ENCODE data around the gene CALML4.
"Not testable (repeated sequence)": the region's sequence is repeated elsewhere in the genome, so short reads cannot be mapped to it uniquely, and the experiment has no call there.

Gene CALML4

DNA sequence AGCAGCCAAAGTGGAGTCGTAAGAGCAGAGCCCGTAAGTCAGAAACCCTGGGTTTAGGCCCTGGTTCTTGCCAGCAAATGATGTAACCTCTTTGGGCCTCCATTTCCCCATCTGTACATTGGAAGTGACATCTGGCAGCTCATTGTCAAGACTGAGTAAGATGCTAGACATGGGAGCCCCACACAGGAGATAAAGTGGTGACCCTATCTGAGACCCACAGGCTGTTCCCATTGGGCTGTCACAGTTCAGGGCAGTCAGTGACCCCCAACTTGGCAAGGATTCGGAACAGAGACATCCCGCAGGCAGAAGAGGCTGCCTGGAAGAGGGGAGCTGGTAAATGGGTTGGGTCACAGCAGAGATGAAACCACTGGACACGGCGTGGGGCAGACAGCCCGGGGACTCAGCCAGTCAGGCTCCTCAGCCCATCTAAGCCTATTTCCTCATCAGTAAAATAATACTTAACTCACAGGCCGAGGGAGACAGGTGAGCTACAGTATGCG lies 22.6 kb upstream of the CALML4 start:
- FAIRE-seq = no peak
- DNase-seq (ENCODE audit: extremely low spot score, insufficient read length, low read depth) = no peak

- not testable (repeated sequence) for FAIRE-seq; DNase-seq (ENCODE audit: extremely low spot score, insufficient read length, low read depth)
Measured at GRCh38 chr15:68225442-68225841, 20.3 kb upstream of the CALML4 start.

GRCh38 chr15:68224546-68225250 lies 19.6 kb upstream of the CALML4 start:
- FAIRE-seq (peak; percentile 69), DNase-seq (ENCODE audit: extremely low spot score, insufficient read length, low read depth) (no peak)

- FAIRE-seq = no peak
- DNase-seq (ENCODE audit: extremely low spot score, insufficient read length, low read depth) = no peak
Measured at GRCh38 chr15:68224108-68224507, 19.0 kb upstream of the CALML4 start.

- FAIRE-seq = no peak
- DNase-seq (ENCODE audit: extremely low spot score, insufficient read length, low read depth) = no peak
Measured at GRCh38 chr15:68223171-68223570, 18.0 kb upstream of the CALML4 start.

DNA sequence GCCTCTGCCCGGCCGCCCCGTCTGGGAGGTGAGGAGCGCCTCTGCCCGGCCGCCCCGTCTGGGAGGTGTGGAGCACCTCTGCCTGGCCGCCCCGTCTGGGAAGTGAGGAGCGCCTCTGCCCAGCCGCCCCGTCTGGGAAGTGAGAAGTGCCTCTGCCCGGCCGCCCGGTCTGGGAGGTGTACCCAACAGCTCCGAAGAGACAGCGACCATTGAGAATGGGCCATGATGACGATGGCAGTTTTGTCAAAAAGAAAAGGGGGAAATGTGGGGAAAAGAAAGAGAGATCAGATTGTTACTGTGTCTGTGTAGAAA lies 17.3 kb upstream of the CALML4 start:
- not testable (repeated sequence) for FAIRE-seq; DNase-seq (ENCODE audit: extremely low spot score, insufficient read length, low read depth)

DNA sequence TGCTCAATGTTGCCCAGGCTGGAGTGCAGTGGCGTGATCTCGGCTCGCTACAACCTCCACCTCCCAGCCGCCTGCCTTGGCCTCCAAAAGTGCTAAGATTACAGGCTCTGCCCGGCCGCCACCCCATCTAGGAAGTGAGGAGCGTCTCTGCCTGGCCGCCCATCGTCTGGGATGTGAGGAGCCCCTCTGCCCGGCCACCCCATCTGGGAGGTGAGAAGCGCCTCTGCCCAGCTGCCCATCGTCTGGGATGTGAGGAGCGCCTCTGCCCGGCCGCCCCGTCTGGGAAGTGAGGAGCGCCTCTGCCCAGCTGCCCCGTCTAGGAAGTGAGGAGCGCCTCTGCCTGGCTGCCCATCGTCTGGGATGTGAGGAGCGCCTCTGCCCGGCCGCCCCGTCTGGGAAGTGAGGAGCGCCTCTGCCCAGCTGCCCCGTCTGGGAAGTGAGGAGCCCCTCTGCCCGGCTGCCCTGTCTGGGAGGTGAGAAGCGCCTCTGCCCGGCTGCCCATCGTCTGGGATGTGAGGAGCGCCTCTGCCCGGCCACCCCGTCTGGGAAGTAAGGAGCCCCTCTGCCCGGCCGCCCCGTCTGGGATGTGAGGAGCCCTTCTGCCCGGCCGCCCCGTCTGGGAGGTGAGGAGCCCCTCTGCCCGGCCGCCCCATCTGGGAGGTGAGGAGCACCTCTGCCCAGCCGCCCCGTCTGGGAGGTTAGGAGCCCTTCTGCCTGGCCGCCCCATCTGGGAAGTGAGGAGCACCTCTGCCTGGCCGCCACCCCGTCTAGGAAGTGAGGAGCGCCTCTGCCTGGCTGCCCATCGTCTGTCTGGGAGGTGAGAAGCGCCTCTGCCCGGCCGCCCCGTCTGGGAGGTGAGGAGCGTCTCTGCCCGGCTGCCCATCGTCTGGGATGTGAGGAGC lies 16.6 kb upstream of the CALML4 start:
- not testable (repeated sequence) for FAIRE-seq; DNase-seq (ENCODE audit: extremely low spot score, insufficient read length, low read depth)

DNA sequence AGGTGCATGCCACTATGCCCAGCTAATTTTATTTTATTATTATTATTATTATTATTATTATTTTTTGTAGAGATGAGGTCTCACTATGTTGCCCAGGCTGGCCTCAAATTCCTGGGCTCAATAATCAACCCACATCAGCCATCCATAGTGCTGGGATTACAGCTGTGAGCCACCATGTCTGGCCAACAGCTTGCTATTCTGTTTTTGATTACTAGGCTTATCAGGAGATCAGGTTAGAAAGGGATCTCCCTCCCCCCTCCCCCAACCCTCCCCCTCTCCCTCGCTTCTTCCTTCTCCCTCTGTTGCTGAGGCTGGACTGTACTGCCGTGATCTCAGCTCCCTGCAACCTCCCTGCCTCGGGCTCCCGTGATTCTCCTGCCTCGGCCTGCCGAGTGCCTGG lies 15.8 kb upstream of the CALML4 start:
- DNase-seq (ENCODE audit: extremely low spot score, insufficient read length, low read depth) (no peak), FAIRE-seq (no peak)

DNA sequence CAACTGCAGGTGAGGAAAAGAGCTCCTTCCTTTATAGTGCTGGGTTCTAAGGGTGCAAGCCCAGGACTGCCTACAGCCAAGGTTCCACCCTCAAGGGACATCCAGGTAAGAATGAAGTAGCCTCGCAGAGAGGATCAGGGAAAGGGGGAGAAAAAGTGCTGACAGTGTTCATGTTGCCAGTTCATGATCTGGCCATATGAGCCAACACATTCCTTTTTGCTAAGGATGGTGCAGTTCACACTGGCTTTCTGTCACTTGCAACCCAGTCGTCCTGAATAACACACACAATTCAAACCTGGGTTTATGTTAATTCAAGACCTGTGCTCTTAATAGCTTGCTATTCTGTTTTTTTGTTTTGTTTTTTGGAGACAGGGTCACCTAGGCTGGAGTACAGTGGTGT lies 15.4 kb upstream of the CALML4 start:
- no peak for DNase-seq (ENCODE audit: extremely low spot score, insufficient read length, low read depth)
- FAIRE-seq = no peak

- no peak for DNase-seq (ENCODE audit: extremely low spot score, insufficient read length, low read depth)
- no peak for FAIRE-seq
Measured at GRCh38 chr15:68218847-68219798, 14.0 kb upstream of the CALML4 start.

DNA sequence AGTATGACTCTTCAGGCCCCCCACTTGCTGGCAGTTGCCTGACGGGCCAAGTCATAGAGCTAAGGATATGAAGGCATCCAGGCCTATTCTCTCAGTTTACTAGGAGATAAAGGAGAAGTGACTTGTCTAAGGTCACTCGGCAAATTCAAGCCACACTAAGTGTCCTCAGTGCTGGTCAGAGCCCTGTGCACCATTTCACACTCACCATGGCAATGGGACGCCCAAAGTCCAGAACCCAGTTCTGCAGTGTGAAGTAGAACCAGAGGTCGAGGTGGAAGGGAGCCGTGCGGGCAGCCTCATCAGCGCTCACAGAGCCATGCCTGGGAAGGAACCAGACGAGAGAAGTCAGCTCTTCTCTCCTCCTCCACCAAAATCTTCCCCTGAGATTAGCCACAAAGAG lies 13.2 kb upstream of the CALML4 start:
- no peak for FAIRE-seq

DNA sequence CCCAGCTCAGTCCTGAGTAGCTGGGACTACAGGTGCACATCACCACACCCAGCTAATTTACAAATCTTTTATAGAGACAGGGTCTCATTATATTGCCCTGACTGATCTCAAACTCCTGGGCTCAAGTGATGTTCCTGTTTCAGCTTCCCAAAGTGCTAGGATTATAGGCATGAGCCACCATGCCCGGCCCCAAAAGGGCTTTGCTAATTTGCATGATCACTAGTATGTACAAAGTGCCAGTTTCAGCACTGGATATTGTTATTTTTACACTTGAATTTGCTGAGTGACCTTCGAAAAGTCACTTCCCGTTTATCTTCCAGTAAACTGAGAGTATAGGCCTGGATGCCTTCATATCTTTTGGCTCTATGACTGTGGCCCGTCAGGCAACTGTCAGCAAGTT lies 12.2 kb upstream of the CALML4 start:
- DNase-seq (ENCODE audit: extremely low spot score, insufficient read length, low read depth) (no peak), FAIRE-seq (no peak)

More for the DNA sequence above, 13.2 kb upstream of the CALML4 start:
- no peak for DNase-seq (ENCODE audit: extremely low spot score, insufficient read length, low read depth)

GRCh38 chr15:68214838-68215254 lies 9.7 kb upstream of the CALML4 start:
- DNase-seq (ENCODE audit: extremely low spot score, insufficient read length, low read depth) = no peak
- no peak for FAIRE-seq

GRCh38 chr15:68213991-68214837 lies 9.1 kb upstream of the CALML4 start:
- FAIRE-seq (no peak), DNase-seq (ENCODE audit: extremely low spot score, insufficient read length, low read depth) (no peak)

GRCh38 chr15:68213491-68213845 lies 8.3 kb upstream of the CALML4 start:
- DNase-seq (ENCODE audit: extremely low spot score, insufficient read length, low read depth); FAIRE-seq: not testable (repeated sequence)

- no peak for DNase-seq (ENCODE audit: extremely low spot score, insufficient read length, low read depth)
- FAIRE-seq = no peak
Measured at GRCh38 chr15:68211656-68212320, 6.7 kb upstream of the CALML4 start.

DNA sequence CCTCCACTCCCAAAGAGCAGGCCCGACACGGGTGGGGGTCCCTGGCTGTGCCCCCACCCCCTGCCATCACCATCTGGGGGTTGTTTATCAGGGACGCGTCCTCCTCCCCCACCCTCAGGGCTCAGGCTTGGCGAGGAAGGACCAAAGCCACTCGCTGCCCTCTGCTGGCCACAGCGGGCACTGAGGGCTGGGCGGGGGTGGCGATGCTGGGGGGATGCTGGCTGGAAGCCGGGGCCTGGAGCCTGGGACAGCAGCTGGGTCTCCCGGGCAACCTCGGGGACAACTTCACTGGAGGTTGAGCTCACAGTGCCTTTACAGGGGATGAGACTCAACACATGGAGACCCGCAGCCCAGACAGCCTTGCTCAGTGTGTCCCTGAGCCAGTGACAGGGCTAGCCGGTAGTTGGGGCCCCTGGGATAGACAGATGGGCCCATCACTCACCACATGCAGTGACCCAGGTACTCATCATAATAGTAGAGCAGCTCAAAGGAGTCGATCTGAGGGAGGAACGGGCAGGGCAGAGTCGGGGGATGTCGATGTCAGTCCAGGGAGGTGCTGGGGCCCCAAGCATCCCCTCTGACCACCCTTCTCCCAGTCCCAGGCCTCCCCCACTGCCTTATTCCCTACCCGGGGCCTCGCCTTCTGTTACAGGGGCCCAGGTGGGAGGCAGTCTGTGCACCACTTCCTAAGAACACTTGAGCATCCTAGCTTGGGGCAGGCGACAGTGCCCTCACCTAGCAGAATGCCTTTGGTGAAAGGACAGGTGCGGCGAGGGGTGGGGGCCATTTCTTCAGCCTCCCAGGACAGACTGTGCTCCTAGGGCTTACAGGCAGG lies 5.9 kb upstream of the CALML4 start:
- DNase-seq (ENCODE audit: extremely low spot score, insufficient read length, low read depth) (no peak), FAIRE-seq (no peak)

DNA sequence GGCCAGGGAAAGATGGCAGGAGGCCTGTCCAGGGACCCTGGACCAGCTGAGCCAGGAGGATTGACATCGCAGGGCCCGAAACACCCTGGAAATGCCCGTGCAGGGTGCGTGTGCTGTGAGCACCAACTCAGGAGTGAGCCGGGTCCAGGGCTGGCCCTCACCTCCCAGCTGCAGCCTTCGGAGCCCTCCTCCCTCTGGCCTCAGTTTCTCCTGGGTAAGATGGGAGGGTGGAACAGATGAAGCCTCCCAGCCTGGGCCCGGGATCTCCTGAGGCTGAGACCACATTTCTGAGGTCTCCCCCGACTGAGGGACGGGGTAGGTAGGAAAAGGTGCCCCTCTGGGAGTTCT lies 5.3 kb upstream of the CALML4 start:
- DNase-seq (ENCODE audit: extremely low spot score, insufficient read length, low read depth) (no peak), FAIRE-seq (no peak)

Measured in GM18507 (cell line).